ENCODE results near the gene CDH13.

- TF ChIP-seq EZH2 (IDR thresholded peaks at IDR 0.05) (no peak), POLR2AphosphoS5 (IDR thresholded peaks at IDR 0.05; ENCODE audit: borderline replicate concordance, low read depth, low read length) (no peak)
These were observed 915.7 kb downstream of the CDH13 start for GRCh38 chr16:83542491-83542890.

Measured in SK-N-MC (cell line).